Measurements from ENCODE around the gene ADGRF3.

GRCh38 chr2:26300234-26300925, 46.2 kb downstream of the ADGRF3 start:
- TF ChIP-seq CTCF (IDR thresholded peaks at IDR 0.05) (no peak), POLR2A (IDR thresholded peaks at IDR 0.05) (no peak), EP300 (IDR thresholded peaks at IDR 0.05) (no peak)

Measured in ovary (tissue), 3 donors.